Measurements from ENCODE around the gene MINDY4.

MINDY4 gene

DNA sequence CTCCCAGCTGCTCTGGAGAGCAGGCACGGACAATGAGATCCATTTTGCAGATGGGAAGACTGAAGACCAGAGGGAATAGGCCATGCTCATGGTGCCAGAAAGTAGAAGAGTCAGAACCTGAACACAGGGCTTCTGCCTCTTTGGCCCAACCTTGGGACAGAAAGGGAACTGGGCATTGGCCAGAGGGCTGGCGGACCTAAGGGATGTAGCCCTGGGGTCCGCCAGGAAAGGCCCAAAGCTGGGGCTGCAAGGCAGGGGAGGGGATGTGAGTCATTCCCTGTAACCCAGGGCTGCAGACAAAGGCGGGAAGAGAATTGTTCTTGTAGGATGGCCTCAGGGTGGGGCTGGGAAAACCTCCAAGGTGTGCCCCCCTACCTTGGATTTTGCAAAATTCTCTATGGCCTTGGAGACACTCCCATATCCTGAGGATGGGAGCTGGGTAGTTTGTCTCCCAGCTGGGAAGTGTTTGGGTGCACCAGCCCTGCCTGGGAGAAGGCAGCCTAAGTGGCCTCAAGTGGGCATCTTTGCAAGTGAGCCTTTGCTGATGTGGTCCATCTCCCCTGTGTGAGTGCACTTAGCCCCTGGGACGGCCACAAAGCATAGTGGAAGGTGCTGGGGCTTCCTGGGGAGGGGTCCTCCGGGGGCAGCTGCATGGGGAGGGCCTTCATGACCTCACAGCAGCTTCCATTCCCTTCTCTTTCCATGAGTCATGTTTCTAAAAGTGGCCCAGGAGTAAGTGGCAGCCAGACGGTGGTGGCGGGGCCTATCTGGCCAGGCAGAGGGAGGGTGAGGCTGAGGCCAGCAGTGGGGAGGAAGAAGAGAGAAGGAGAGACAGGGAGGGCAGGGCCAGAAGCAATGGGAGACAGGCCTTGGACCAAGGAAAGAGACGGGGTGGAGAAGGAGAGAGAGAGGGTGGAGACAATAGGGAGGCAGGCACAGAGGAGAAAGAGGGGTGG, 149.6 kb downstream of the MINDY4 start:
- H3K27ac ChIP-seq (ENCODE audit: insufficient read depth in 1 of 2, low read depth in 1 of 2, low read length in 2 of 2, poor library complexity in 1 of 2, severe bottlenecking in 2 of 2), result peak overlapping the region in 1 of 2 experiments; percentile 11
- CTCF ChIA-PET, result interaction anchor here (1.3 to 1.7 kb wide), 3 partner anchors 8 to 18 kb away, joined by 3 to 5 read pairs (median 4); no protein-coding TSS in a partner anchor

DNA sequence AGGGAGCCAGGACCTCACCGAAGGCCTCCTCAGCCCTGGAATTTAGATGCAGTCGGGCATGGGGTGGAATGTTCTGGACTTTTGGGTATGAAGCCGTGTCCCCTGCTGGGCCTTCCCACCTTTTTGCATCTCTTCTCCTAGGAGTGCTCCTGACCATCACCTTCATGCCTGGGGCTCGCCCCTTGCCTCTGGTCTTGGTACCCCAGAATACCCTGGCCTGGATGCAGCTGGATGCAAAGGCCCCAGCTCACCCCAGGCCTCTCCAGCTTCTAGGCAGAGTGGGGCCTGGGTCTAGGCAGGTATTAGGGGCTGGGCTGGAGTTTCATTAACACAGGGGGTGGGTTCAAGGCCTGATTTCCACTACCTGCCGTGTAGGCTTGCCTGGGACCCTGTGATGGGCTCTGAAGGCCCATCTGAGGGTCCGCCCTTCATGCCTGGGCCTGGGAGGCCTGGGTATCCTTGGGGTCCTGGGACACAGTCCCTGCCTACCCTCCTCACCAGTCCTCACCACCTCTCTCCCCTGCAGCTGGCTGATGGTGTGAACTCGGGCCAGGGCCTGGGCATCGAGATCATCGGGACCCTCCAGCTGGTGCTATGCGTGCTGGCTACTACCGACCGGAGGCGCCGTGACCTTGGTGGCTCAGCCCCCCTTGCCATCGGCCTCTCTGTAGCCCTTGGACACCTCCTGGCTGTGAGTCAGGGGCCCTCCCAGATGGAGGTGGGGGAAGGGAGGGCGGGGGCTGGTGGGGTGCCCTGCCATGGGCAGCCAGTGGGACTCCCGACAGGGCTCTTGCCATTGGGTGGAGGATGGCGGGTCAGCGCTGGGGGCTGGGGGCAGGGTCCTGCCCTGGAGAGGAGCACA, 150.6 kb downstream of the MINDY4 start:
- WGBS (ENCODE audit: insufficient coverage), result 97% methylated on average over 14 of the region's 19 CpGs
- DNase-seq, result no peak
- CTCF ChIA-PET, result interaction anchor here (1.3 to 1.5 kb wide), 2 partner anchors 9 to 17 kb away, joined by 3 to 4 read pairs; no protein-coding TSS in a partner anchor

More for the DNA sequence above, 149.6 kb downstream of the MINDY4 start:
- H3K36me3 ChIP-seq (ENCODE audit: control insufficient read depth in 4 of 4, insufficient read depth in 4 of 4, low read length in 3 of 4), result no peaks in the 10 kb centered on the region
- POLR2A ChIA-PET, result no interaction called here
- no peak for DNase-seq
- H3K9me3 ChIP-seq (ENCODE audit: control extremely low read depth in 1 of 5, control insufficient read depth in 4 of 5, insufficient read depth in 2 of 5, low read depth in 1 of 5, low read length in 4 of 5), result no peaks in the 10 kb centered on the region
- H3K27me3 ChIP-seq (replicated peaks in 2 of 5; ENCODE audit: control insufficient read depth in 4 of 5, insufficient read depth in 5 of 5, low read length in 4 of 5), result no peaks in the 10 kb centered on the region
- WGBS (ENCODE audit: insufficient coverage), result 86% methylated on average over 7 of the region's 9 CpGs
- peaks cover 0 to 1% (median 0%) of the 10 kb centered on the region in 4 experiments for H3K4me1 ChIP-seq (ENCODE audit: control extremely low read depth in 1 of 4, control insufficient read depth in 4 of 4, insufficient read depth in 4 of 4, low read length in 3 of 4)
- H3K4me3 ChIP-seq (ENCODE audit: control insufficient read depth in 1 of 7, extremely low read depth in 1 of 7, insufficient read depth in 4 of 7, low read depth in 2 of 7, low read length in 6 of 7), result no peak overlapping the region

DNA sequence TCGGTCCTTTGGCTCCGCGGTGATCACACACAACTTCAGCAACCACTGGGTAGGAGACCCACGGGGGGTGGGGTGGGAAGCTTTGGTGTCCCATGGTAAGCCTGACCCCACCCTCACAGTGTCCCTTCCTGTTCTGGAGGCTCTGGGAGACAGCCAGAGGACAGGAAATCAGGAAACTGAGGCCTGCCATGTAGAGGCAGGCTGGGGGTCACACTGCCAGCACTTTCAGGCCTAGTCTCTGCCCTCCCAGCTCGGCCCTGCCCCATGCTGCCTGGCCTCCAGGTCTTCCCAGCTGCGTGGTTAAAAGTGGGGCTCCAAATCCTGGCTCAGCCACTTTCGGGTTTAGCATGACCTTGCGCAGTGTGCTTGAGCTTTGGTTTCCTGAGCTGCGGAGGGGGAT, 151.4 kb downstream of the MINDY4 start:
- no peak overlapping the region for H3K4me3 ChIP-seq (ENCODE audit: control insufficient read depth in 1 of 7, extremely low read depth in 1 of 7, insufficient read depth in 4 of 7, low read depth in 2 of 7, low read length in 6 of 7)
- DNase-seq, result no peak
- H3K36me3 ChIP-seq (ENCODE audit: control insufficient read depth in 4 of 4, insufficient read depth in 4 of 4, low read length in 3 of 4), result no peaks in the 10 kb centered on the region
- H3K4me1 ChIP-seq (ENCODE audit: control extremely low read depth in 1 of 4, control insufficient read depth in 4 of 4, insufficient read depth in 4 of 4, low read length in 3 of 4), result peaks cover 0 to 4% (median 1%) of the 10 kb centered on the region in 4 experiments
- no peaks in the 10 kb centered on the region for H3K27me3 ChIP-seq (replicated peaks in 2 of 5; ENCODE audit: control insufficient read depth in 4 of 5, insufficient read depth in 5 of 5, low read length in 4 of 5)
- ChIA-PET POLR2A (no interaction called here), CTCF (interaction anchor here (1.2 kb wide), 1 partner anchor 61 kb away, joined by 3 read pairs; no protein-coding TSS in a partner anchor)
- H3K9me3 ChIP-seq (ENCODE audit: control extremely low read depth in 1 of 5, control insufficient read depth in 4 of 5, insufficient read depth in 2 of 5, low read depth in 1 of 5, low read length in 4 of 5), result peaks cover 0 to 9% (median 0%) of the 10 kb centered on the region in 5 experiments
- 99% methylated on average over 6 of the region's 9 CpGs for WGBS (ENCODE audit: insufficient coverage)
- H3K27ac ChIP-seq (ENCODE audit: insufficient read depth in 1 of 2, low read depth in 1 of 2, low read length in 2 of 2, poor library complexity in 1 of 2, severe bottlenecking in 2 of 2), result no peak overlapping the region

More for the DNA sequence above, 150.6 kb downstream of the MINDY4 start:
- H3K9me3 ChIP-seq (ENCODE audit: control extremely low read depth in 1 of 5, control insufficient read depth in 4 of 5, insufficient read depth in 2 of 5, low read depth in 1 of 5, low read length in 4 of 5), result peaks cover 0 to under 1% (median 0%) of the 10 kb centered on the region in 5 experiments
- H3K4me1 ChIP-seq (ENCODE audit: control extremely low read depth in 1 of 4, control insufficient read depth in 4 of 4, insufficient read depth in 4 of 4, low read length in 3 of 4), result peaks cover 0 to 4% (median 1%) of the 10 kb centered on the region in 4 experiments
- H3K27ac ChIP-seq (ENCODE audit: insufficient read depth in 1 of 2, low read depth in 1 of 2, low read length in 2 of 2, poor library complexity in 1 of 2, severe bottlenecking in 2 of 2), result peak overlapping the region in 1 of 2 experiments; percentile 11
- no peak overlapping the region for H3K4me3 ChIP-seq (ENCODE audit: control insufficient read depth in 1 of 7, extremely low read depth in 1 of 7, insufficient read depth in 4 of 7, low read depth in 2 of 7, low read length in 6 of 7)
- H3K27me3 ChIP-seq (replicated peaks in 2 of 5; ENCODE audit: control insufficient read depth in 4 of 5, insufficient read depth in 5 of 5, low read length in 4 of 5), result no peaks in the 10 kb centered on the region
- POLR2A ChIA-PET, result no interaction called here
- no peaks in the 10 kb centered on the region for H3K36me3 ChIP-seq (ENCODE audit: control insufficient read depth in 4 of 4, insufficient read depth in 4 of 4, low read length in 3 of 4)

DNA sequence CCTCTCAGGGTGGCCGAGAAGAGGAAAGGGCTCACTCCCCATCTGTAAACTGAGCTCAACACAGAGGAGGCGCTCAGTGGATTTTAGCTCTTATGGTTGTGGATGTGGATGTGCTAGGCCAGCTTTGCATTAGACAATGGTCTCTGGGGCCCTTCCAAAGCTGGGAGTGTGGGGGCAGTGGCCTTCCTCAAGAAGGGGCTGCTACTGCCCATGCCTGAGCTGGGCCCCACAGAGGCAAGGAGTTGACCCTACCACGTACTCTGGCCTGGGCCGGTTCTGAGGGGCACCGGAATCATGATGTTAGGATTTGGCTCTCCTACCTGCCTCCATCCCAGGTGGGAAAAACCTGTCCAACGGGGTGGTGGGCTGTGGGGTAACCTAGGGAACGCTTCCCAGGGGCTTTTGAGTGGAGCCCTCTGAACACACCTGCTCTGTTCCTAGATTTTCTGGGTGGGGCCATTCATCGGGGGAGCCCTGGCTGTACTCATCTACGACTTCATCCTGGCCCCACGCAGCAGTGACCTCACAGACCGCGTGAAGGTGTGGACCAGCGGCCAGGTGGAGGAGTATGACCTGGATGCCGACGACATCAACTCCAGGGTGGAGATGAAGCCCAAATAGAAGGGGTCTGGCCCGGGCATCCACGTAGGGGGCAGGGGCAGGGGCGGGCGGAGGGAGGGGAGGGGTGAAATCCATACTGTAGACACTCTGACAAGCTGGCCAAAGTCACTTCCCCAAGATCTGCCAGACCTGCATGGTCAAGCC, 152.0 kb downstream of the MINDY4 start:
- 94% methylated on average over 14 of the region's 19 CpGs for WGBS (ENCODE audit: insufficient coverage)
- H3K9me3 ChIP-seq (ENCODE audit: control extremely low read depth in 1 of 5, control insufficient read depth in 4 of 5, insufficient read depth in 2 of 5, low read depth in 1 of 5, low read length in 4 of 5), result peaks cover 0 to 10% (median 0%) of the 10 kb centered on the region in 5 experiments
- ChIA-PET POLR2A (no interaction called here), CTCF (interaction anchor here (1.2 to 1.8 kb wide), 2 partner anchors 15 to 60 kb away, joined by 3 to 5 read pairs; no protein-coding TSS in a partner anchor)
- no peaks in the 10 kb centered on the region for H3K27me3 ChIP-seq (replicated peaks in 2 of 5; ENCODE audit: control insufficient read depth in 4 of 5, insufficient read depth in 5 of 5, low read length in 4 of 5)
- no peak overlapping the region for H3K27ac ChIP-seq (ENCODE audit: insufficient read depth in 1 of 2, low read depth in 1 of 2, low read length in 2 of 2, poor library complexity in 1 of 2, severe bottlenecking in 2 of 2)
- DNase-seq, result no peak
- H3K4me1 ChIP-seq (ENCODE audit: control extremely low read depth in 1 of 4, control insufficient read depth in 4 of 4, insufficient read depth in 4 of 4, low read length in 3 of 4), result peaks cover 0 to 4% (median 1%) of the 10 kb centered on the region in 4 experiments
- H3K4me3 ChIP-seq (ENCODE audit: control insufficient read depth in 1 of 7, extremely low read depth in 1 of 7, insufficient read depth in 4 of 7, low read depth in 2 of 7, low read length in 6 of 7), result no peak overlapping the region
- no peaks in the 10 kb centered on the region for H3K36me3 ChIP-seq (ENCODE audit: control insufficient read depth in 4 of 4, insufficient read depth in 4 of 4, low read length in 3 of 4)

DNA sequence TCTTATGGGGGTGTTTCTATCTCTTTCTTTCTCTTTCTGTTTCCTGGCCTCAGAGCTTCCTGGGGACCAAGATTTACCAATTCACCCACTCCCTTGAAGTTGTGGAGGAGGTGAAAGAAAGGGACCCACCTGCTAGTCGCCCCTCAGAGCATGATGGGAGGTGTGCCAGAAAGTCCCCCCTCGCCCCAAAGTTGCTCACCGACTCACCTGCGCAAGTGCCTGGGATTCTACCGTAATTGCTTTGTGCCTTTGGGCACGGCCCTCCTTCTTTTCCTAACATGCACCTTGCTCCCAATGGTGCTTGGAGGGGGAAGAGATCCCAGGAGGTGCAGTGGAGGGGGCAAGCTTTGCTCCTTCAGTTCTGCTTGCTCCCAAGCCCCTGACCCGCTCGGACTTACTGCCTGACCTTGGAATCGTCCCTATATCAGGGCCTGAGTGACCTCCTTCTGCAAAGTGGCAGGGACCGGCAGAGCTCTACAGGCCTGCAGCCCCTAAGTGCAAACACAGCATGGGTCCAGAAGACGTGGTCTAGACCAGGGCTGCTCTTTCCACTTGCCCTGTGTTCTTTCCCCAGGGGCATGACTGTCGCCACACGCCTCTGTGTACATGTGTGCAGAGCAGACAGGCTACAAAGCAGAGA, 152.7 kb downstream of the MINDY4 start:
- WGBS (ENCODE audit: insufficient coverage), result 100% methylated on average over 7 of the region's 13 CpGs
- peaks cover 0 to 10% (median 0%) of the 10 kb centered on the region in 5 experiments for H3K9me3 ChIP-seq (ENCODE audit: control extremely low read depth in 1 of 5, control insufficient read depth in 4 of 5, insufficient read depth in 2 of 5, low read depth in 1 of 5, low read length in 4 of 5)
- no peak overlapping the region for H3K4me3 ChIP-seq (ENCODE audit: control insufficient read depth in 1 of 7, extremely low read depth in 1 of 7, insufficient read depth in 4 of 7, low read depth in 2 of 7, low read length in 6 of 7)
- no peak overlapping the region for H3K27ac ChIP-seq (ENCODE audit: insufficient read depth in 1 of 2, low read depth in 1 of 2, low read length in 2 of 2, poor library complexity in 1 of 2, severe bottlenecking in 2 of 2)
- no peak for DNase-seq
- H3K36me3 ChIP-seq (ENCODE audit: control insufficient read depth in 4 of 4, insufficient read depth in 4 of 4, low read length in 3 of 4), result no peaks in the 10 kb centered on the region
- H3K27me3 ChIP-seq (replicated peaks in 2 of 5; ENCODE audit: control insufficient read depth in 4 of 5, insufficient read depth in 5 of 5, low read length in 4 of 5), result no peaks in the 10 kb centered on the region
- H3K4me1 ChIP-seq (ENCODE audit: control extremely low read depth in 1 of 4, control insufficient read depth in 4 of 4, insufficient read depth in 4 of 4, low read length in 3 of 4), result peaks cover 0 to 4% (median 1%) of the 10 kb centered on the region in 4 experiments
- ChIA-PET CTCF (interaction anchor here (1.2 to 1.8 kb wide), 3 partner anchors 10 to 60 kb away, joined by 3 to 5 read pairs (median 5); no protein-coding TSS in a partner anchor), POLR2A (no interaction called here)

DNA sequence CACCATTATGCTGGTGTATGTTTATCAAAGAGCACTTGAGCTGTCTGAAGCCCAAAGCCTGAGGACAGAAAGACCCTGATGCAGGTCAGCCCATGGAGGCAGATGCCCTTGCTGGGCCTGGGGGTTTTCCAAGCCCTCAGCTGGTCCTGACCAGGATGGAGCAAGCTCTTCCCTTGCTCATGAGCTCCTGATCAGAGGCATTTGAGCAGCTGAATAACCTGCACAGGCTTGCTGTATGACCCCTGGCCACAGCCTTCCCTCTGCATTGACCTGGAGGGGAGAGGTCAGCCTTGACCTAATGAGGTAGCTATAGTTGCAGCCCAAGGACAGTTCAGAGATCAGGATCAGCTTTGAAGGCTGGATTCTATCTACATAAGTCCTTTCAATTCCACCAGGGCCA, 153.4 kb downstream of the MINDY4 start:
- H3K9me3 ChIP-seq (ENCODE audit: control extremely low read depth in 1 of 5, control insufficient read depth in 4 of 5, insufficient read depth in 2 of 5, low read depth in 1 of 5, low read length in 4 of 5), result peaks cover 0 to 10% (median 0%) of the 10 kb centered on the region in 5 experiments
- no peak for DNase-seq
- H3K4me1 ChIP-seq (ENCODE audit: control extremely low read depth in 1 of 4, control insufficient read depth in 4 of 4, insufficient read depth in 4 of 4, low read length in 3 of 4), result peaks cover 0 to 4% (median 1%) of the 10 kb centered on the region in 4 experiments
- H3K27ac ChIP-seq (ENCODE audit: insufficient read depth in 1 of 2, low read depth in 1 of 2, low read length in 2 of 2, poor library complexity in 1 of 2, severe bottlenecking in 2 of 2), result no peak overlapping the region
- ChIA-PET CTCF (interaction anchor here (1.5 to 1.8 kb wide), 2 partner anchors 9 to 14 kb away, joined by 5 read pairs; no protein-coding TSS in a partner anchor), POLR2A (no interaction called here)
- no peak overlapping the region for H3K4me3 ChIP-seq (ENCODE audit: control insufficient read depth in 1 of 7, extremely low read depth in 1 of 7, insufficient read depth in 4 of 7, low read depth in 2 of 7, low read length in 6 of 7)
- peaks cover 0 to 1% (median 0%) of the 10 kb centered on the region in 5 experiments for H3K27me3 ChIP-seq (replicated peaks in 2 of 5; ENCODE audit: control insufficient read depth in 4 of 5, insufficient read depth in 5 of 5, low read length in 4 of 5)
- no peaks in the 10 kb centered on the region for H3K36me3 ChIP-seq (ENCODE audit: control insufficient read depth in 4 of 4, insufficient read depth in 4 of 4, low read length in 3 of 4)

Data from common myeloid progenitor, CD34-positive (primary cell).